HUDEP-2 (cell line): ENCODE results near the gene MEGF11.

Experiments
- DNase-seq, 76 experiments: peaks; one replicate each; lab custom pipeline; 2025; ENCODE audit not compliant: unreplicated experiment in 76 of 76; lab: John Stamatoyannopoulos, UW

Gene MEGF11

DNA sequence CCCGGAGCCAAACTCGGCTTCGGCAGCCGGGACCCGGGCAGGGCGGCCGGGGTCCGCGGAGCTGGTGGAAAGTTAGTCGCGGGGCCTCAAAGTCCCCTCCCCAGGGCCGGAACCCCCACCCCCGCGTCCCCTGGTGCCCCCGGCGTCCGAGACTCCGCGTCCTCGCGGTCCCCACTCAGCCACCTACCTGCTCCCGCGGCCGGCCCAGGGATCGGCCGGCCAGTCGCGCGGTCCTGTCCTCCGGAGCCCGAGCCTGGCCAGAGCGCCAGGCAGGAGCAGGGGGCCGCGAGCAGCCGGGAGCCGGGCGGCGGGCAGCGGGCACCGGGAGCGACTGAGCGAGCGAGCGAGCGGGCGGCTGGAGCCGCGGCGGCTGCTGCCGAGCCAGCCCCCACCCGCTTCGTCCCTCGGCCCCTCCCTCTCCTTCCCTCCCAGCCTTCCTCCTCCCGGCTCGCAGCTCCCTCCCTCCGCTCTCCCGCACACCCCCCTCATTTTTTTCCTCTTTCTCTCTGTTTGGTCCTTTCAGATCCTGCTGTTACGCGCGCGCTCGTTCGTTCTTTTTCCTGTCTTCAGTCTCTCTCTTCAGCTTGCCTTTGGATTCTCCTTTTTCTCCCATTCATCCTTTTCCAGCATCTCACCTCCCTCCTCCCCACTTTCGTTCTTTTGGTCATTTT, at the start of gene MEGF11:
MEGF11 (minus strand) TSS at position 333 of the 671 bp plus-strand sequence. CDS start 125,347 bp downstream, outside the sequence.
- peak in 1 of 76 experiments; percentile 14 for DNase-seq

DNA sequence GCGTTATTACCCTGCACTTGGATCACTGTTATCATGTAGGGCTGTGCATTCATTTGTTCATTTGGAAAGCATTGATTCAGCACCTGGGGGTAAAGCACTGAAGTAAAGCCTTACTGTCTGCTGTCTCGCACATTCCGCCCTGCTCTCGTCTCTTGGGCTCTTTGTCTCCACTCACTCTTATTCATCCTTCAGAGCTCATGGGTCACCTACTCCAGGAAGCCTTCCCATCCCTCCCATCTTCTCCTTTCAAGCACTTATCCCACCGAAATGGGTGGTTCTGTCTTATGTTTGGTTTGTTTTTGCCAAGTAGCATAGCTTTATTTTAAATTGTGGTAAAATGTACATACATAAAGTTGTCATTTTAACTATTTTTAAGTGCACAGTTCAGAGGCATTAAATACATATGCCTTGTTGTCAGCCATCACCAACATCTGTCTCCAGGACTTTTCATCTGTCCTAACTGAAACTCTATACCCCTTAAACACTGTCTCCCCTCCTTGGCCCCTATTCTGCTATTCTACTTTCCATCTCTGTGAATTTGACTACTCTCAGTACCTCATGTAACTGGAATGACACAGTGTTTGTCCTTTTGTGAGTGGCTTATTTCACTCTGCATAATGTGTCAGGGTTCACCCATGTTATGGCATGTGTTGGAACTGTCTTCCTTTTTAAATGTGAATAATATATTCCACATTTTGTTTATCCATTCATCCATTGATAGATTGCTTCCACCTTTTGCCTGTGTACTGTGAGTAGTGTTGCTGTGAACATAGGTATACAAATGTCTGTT, 49.1 kb upstream of the MEGF11 start:
- DNase-seq: no peak

DNA sequence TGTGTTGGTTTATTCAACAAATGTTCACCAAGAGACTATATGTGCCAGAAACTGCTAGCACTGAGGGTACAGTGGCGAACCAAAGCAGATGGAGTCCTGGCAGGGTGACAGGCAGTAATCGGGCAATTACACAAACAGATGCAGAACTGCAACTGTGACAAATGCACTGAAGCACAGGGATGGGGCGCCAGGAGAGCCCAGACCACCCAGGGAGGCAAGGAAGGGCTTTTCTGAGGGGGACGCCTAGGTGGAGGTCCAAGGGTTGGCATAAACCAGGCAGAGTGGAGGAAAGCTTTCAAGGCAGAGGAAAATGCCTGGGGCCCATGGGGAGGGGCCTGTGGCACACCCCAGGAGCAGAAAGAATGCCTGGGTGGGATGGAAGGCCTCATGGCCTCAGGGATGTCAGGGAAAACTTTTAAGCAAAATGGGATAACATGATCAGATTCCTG, 45.3 kb upstream of the MEGF11 start:
- DNase-seq: no peak

DNA sequence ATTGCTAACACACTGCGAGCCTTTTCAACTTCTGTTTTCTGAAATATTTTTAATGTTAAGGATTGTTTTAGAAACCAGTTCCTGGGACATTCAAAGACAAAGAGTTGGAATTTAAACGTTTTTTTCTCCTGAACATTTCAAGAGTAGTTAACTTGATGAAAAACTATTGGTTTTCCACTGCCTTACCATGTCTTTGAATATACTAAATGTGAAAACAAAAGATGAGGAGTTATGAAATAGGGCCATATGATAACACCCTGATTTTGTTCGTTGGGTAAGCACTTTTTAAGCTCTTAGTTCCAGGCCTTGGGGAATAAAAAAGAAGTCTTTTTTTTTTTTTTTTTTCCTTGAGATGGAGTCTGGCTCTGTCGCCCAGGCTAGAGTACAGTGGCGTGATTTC, 42.6 kb upstream of the MEGF11 start:
- DNase-seq: no peak

GRCh38 chr15:66294932-66295235, 41.3 kb upstream of the MEGF11 start:
- DNase-seq: peak in 1 of 76 experiments; percentile 33

DNA sequence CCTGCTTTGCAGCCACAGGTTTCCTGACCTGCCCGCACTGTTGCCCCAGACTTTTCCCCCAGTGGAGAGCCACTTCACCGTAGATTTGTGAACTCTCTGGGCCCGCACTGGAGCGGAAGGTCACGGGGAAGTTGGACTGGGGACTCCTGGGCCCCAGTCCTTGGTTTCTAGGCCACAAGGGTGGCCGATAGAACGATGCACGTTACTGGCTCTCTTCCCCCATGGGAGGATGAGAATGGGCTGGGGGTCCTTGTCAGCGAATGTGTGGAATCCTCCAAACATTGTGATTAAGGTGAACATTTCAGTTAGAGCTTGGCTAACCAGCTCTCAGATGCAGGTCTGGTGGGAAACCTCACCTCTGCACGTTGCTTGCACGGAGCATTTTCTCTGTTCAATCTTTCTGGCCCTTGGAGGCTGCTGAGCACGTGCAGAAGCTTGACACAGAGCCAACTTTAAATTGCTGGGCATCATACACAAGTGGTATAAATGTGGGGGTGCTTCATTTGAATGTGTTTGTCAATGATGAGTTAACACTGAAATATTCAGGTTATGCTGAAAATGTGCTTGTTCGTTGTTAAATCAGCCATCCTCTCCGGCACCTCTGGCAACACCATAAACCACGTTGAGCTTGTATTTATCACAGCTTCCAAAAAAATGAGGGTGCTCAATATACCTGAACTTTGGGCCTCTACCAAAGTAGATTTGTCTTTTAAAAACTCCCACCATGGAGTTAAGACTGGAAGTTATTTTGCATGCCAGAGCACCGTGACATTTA, 40.8 kb upstream of the MEGF11 start:
- peak in 58 of 76 experiments; percentile 14 to 69 (median 38) for DNase-seq

DNA sequence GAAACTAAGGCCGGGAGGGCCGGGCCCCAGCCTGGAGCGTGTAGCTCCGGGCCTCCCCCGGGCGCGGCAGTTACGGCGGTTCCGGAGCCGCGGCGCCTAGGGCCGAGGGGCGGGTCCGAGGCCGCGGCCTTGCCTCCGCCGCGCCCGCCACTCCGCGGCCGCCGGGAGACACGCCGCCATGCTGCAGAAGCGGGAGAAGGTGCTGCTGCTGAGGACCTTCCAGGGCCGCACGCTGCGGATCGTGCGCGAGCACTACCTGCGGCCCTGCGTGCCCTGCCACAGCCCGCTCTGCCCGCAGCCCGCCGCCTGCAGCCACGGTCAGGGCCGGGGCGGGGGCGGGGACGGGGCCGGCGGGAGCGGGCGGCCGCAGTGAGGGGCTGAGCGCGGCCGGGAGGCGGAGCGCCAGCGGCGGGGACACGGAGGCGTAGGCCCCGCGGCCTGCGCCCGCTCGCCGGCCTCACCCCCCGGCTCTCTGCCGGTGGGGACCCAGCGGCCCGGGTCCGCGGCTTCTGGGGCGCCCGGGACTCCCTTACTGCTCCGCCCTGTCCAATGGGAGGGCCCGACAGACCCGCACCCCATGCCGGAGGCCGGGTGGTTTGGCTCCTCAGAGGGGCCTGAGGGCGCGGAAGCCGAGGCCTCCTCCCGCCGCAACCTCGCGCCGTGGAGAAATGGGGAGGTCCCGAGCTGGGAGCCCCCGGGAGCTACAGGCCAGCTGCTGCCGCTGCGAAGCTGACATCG, 40.0 kb upstream of the MEGF11 start, which contains the start of gene DIS3L:
DIS3L (plus strand) TSS at position 150 of the 738 bp plus-strand sequence; CDS start at position 179, 29 bp downstream.
- DNase-seq: peak in 54 of 76 experiments; percentile 18 to 82 (median 42)

DNA sequence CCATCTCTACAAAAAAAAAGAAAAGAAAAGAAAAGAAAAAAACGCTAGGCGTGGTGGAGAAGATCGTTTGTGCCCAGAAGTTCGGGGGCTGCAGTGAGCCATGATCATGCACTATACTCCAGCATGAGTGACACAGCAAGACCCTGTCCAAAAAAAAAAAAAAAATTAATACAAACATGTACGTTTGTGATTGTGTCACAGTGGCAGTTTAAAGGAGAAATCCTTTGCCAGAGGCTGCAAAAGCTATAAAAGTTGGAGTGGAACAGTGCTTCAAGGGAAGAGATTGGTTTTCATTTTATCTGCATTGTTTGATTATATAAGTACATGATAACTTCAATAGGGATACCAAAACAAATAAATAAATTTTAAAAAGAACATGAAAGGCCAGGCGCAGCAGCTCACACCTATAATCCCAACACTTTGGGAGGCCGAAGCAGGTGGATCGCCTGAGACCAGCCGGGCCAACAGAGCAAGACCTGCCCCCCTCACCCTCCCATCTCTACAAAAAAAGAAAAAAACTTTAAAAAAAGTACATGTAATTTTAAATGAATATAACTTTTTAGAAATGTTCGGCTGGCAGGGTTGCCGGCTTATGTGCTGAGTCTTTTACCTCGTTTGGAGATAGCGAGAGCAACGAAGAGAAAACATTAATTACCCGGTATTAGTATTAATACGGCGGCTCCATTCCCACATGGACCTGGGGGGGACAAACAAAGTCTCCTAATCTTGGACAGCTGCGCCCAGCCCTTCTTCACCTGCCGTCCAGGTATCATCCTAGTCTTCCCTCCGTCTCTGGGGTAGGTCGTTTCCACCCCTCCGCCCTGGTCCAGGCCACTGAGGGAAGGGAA, 39.2 kb upstream of the MEGF11 start:
- DNase-seq: peak in 3 of 76 experiments; percentile 9 to 56 (median 30)

GRCh38 chr15:66291816-66292570, 38.4 kb upstream of the MEGF11 start:
- DNase-seq: peak in 63 of 76 experiments; percentile 9 to 78 (median 49)

GRCh38 chr15:66290518-66290917, 37.0 kb upstream of the MEGF11 start:
- DNase-seq: no peak

- no peak for DNase-seq
These were observed 36.5 kb upstream of the MEGF11 start for GRCh38 chr15:66290007-66290406.

DNA sequence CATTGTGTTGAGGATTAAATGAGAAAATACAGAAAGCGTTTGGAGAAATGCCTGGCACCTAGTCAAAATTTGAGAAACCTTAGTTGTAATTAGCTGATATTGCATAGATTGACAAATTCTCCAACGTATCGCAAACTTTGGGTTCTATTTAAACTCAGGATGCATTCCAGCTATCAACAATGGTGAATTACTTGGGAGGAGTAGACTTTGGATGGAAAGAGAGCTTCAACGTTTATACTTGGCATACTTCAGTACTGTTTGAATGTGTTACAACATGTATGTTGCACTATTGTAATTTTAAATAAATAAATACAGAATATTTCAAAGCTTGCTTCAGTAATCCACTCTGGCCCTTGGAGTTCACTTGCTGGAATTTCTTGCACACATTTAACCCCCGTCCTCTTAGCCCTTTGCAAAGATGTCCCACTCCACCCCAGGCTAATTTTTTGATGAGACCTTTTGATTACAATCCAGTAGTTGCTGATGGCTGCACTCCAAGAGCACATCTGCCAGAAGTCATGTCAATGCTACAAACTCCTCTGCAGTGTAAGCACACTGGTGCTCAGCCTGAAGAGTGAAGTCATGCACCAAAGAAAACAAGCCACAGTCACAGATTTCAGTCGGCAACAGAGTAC, 35.1 kb upstream of the MEGF11 start:
- DNase-seq: peak in 52 of 76 experiments; percentile 7 to 62 (median 29)

- DNase-seq: no peak
These were observed 34.5 kb upstream of the MEGF11 start for GRCh38 chr15:66288093-66288492.

DNA sequence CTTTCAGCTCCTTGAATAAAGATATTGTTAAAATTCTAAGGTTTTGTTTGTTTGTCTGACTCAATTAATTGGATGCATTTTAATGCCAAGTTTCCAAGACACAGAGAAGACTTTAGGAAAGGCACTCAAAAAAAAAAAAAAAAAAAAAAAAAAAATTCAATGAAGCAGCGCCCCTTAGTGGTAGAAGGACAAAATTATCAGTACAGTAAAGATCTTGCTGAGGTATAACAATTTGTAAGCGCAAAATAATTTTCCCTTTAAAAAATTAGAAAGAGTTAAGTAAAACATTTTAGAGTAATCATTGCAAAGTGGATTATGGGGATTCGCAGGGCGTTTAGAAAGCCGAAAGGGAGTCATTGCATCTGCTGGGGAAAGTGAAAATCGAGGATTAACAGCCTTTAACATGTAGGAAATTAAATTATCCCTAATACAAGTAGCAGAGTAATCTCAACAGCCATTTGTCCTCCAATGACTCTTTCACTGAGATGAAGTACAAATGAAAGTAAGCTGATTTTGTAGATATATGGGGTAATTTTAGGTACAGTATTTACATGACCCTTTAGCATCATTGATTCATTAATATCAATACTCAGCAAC, 34.0 kb upstream of the MEGF11 start:
- peak in 8 of 76 experiments; percentile 4 to 58 (median 34) for DNase-seq

- peak in 27 of 76 experiments; percentile 4 to 64 (median 23) for DNase-seq
These were observed 32.2 kb upstream of the MEGF11 start for GRCh38 chr15:66285533-66286280.

DNA sequence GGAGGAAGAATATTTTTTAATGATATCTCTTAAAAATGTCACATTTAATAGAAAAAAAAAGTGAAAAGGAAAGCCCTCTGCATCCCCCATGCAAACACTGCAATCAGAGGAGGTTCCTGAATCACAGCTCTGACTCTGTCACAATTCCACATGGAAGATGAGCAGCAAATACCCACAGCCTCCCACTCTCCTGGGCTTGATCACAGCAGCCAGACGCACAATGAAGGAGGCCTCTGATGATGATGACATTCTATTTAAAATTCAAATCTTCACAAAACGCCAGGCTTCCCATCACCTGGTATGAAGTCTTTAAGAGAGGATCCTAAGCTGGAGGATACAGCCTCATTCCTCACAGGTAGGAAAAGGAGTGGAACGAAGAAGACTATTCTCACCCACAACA, 30.7 kb upstream of the MEGF11 start:
- DNase-seq: no peak

DNA sequence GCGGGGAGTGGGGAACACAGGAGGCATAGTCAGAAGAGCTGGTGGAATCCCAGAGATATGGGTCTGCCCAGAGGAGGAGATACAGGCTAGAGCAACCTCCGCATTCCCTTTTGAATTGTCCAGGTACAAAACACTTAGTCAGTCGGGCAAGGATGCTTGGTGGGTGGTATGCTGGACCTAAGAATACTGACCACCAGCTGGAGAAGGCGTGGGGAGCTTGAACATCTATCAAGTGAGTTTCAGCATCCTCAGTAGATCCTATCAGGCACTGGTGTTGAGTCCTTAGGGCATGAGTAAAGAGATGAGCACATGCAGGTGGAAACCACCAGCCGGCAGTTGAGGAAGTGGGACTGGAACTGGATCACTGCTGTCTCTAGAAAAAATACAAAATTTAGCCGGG, 25.1 kb upstream of the MEGF11 start:
- DNase-seq: no peak
